Measurements from ENCODE around the gene CACNA1H. TPM values are rescaled to one million over a fixed set of nuclear protein-coding genes. Genes with fewer than 3 reads are reported as not detected.

Gene CACNA1H
- total and polyA plus RNA-seq, 2 of the 8 experiments (the other 6 are each of a cell fraction or from before 2014, with no cell fraction given) = 14.0 to 28.7 TPM

DNA sequence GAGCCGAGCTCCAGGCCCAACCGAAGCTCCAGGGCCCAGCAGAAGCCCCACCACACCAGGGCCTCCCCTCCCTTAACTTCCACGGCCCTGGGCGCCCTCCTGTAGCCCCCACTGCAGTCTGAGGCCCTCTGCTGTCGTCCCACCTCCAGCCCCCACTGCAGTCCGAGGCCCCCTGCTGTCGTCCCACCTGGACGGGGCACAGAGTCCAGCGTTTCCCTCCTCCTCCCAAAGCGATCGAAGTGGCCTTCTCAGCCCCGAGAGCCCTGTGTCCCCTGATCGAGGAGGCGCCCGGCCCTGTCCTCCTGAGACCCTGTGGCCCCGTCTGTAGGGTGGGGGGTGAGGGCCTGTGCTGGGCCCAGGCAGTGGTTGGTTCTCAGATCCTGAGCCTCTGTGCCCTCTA, 25.8 kb upstream of the CACNA1H start:
- H4K5ac ChIP-seq (ENCODE audit: insufficient read length, low read depth, low read length) = no peak overlapping the region
- no peaks in the 10 kb centered on the region for H3K36me3 ChIP-seq (ENCODE audit: control insufficient read depth in 2 of 4, insufficient read depth in 4 of 4, low read length in 3 of 4)
- no peak overlapping the region for H3K4me2 ChIP-seq (ENCODE audit: insufficient read depth in 1 of 2, low read depth in 2 of 2, low read length in 2 of 2)
- no peak for FAIRE-seq
- no peaks in the 10 kb centered on the region for H3K23me2 ChIP-seq (ENCODE audit: low read depth, low read length)
- H2BK12ac ChIP-seq (ENCODE audit: low read depth, low read length) = no peak overlapping the region
- H4K8ac ChIP-seq (ENCODE audit: extremely low read depth, insufficient read depth, low read length) = 0 out of 2 replicates have a peak overlapping the region, but pooled peaks have one; percentile 45
- H2BK120ac ChIP-seq (replicated peaks; ENCODE audit: low read depth, low read length) = no peak overlapping the region
- H4K20me1 ChIP-seq (replicated peaks in 1 of 2; ENCODE audit: control insufficient read depth in 1 of 2, insufficient read depth in 2 of 2, low read length in 2 of 2) = no peaks in the 10 kb centered on the region
- no peak overlapping the region for H3K9ac ChIP-seq (replicated peaks in 1 of 4; ENCODE audit: extremely low read depth in 1 of 4, low read depth in 3 of 4, low read length in 3 of 4)
- ChIA-PET POLR2A (ENCODE audit: partially characterized antibody) (interaction anchor here (0.9 kb wide), 1 partner anchor 25 kb away, joined by 3 read pairs; no protein-coding TSS in a partner anchor), CTCF (ENCODE audit: partially characterized antibody) (interaction anchor here (0.9 to 2.6 kb wide), 4 partner anchors 21 to 66 kb away, joined by 3 to 9 read pairs (median 3); no protein-coding TSS in a partner anchor)
- no peak overlapping the region for H2BK20ac ChIP-seq (ENCODE audit: low read length)
- no peak overlapping the region for H3K27ac ChIP-seq (ENCODE audit: low read depth, low read length)
- H2BK15ac ChIP-seq (ENCODE audit: low read length) = no peak overlapping the region; the same call in 1 of the 2 replicates
- no peaks in the 10 kb centered on the region for H3K9me3 ChIP-seq (ENCODE audit: insufficient read depth in 2 of 2, low read depth in 1 of 2, low read length in 1 of 2)
- H3K79me1 ChIP-seq (ENCODE audit: low read depth, low read length) = no peaks in the 10 kb centered on the region
- H3K56ac ChIP-seq (replicated peaks; ENCODE audit: insufficient read length, low read depth, low read length) = no peak overlapping the region
- no peak overlapping the region for H3K23ac ChIP-seq (ENCODE audit: insufficient read length)
- no peak overlapping the region for H2AFZ ChIP-seq (ENCODE audit: low read length)
- WGBS, 2 experiments (ENCODE audit: extremely low coverage in 1 of 2, insufficient coverage in 1 of 2, insufficient read length in 1 of 2, insufficient replicate concordance in 2 of 2, low coverage in 1 of 2, low lambda C conversion rate in 2 of 2, missing lambda C conversion rate in 1 of 2) = 83% methylated on average over 16 of the region's 16 CpGs; no CpG with 5 or more reads in 1 of the 2 experiments
- H3K27me3 ChIP-seq (replicated peaks in 1 of 4; ENCODE audit: control insufficient read depth in 3 of 4, extremely low read depth in 1 of 4, insufficient read depth in 3 of 4, low read length in 3 of 4) = no peaks in the 10 kb centered on the region
- DNase-seq (ENCODE audit: low read depth in 1 of 2, low spot score in 2 of 2) = no peak
- no peak overlapping the region for H3K18ac ChIP-seq (ENCODE audit: extremely low read depth, low read length)
- no peak overlapping the region for H3K14ac ChIP-seq (ENCODE audit: insufficient read length)
- H2AK5ac ChIP-seq (ENCODE audit: low read depth, low read length) = no peak overlapping the region
- H2BK5ac ChIP-seq (ENCODE audit: low read depth, low read length) = no peak overlapping the region
- H3K4me1 ChIP-seq (replicated peaks in 1 of 4; ENCODE audit: control insufficient read depth in 3 of 4, insufficient read depth in 4 of 4, low read length in 3 of 4) = peaks cover 0 to 6% (median 0%) of the 10 kb centered on the region in 4 experiments; a peak in 2 of 7 replicates
- no peak overlapping the region for H3K4ac ChIP-seq (replicated peaks; ENCODE audit: insufficient read length, low read depth, low read length)
- no peaks in the 10 kb centered on the region for H3K79me2 ChIP-seq (ENCODE audit: control insufficient read depth in 1 of 2, insufficient read depth in 2 of 2, low read length in 2 of 2)
- no peak overlapping the region for H4K91ac ChIP-seq (replicated peaks; ENCODE audit: insufficient read length, low read length)
- H3K4me3 ChIP-seq (ENCODE audit: extremely low read depth in 1 of 4, insufficient read depth in 2 of 4, low read depth in 3 of 4, low read length in 4 of 4) = no peak overlapping the region
- TF ChIP-seq SRF (IDR thresholded peaks at IDR 0.05; ENCODE audit: low read depth, low read length) = no peak
- TF ChIP-seq CEBPB (IDR thresholded peaks at IDR 0.05; ENCODE audit: low read depth, low read length) = no peak
- TF ChIP-seq GABPA (IDR thresholded peaks at IDR 0.05; ENCODE audit: borderline replicate concordance, insufficient read depth, low read length) = no peak
- no peak for TF ChIP-seq NANOG (IDR thresholded peaks at IDR 0.05; ENCODE audit: insufficient read depth, low read depth, low read length, poor library complexity, severe bottlenecking)
- TF ChIP-seq HDAC2 (IDR thresholded peaks at IDR 0.05; ENCODE audit: borderline replicate concordance in 1 of 2, low read depth in 2 of 2, low read length in 2 of 2) = no peak
- no peak for TF ChIP-seq CBX8 (IDR thresholded peaks at IDR 0.05; ENCODE audit: borderline replicate concordance, low read depth, low read length)
- TF ChIP-seq RBBP5 (IDR thresholded peaks at IDR 0.05; ENCODE audit: borderline replicate concordance, low read depth, low read length) = no peak
- no peak for TF ChIP-seq POLR2A (IDR thresholded peaks at IDR 0.05; ENCODE audit: control extremely low read depth in 1 of 2, low read depth in 2 of 2, low read length in 2 of 2)
- TF ChIP-seq KDM1A (IDR thresholded peaks at IDR 0.05; ENCODE audit: borderline replicate concordance, low read length) = no peak
- TF ChIP-seq SP2 (IDR thresholded peaks at IDR 0.05; ENCODE audit: low read length) = no peak
- TF ChIP-seq SIN3A (conservative IDR thresholded peaks at IDR 0.05 in 1 of 2, IDR thresholded peaks at IDR 0.05 in 1 of 2; ENCODE audit: low read depth in 1 of 2, low read length in 2 of 2) = no peak
- no peak for TF ChIP-seq SIX5 (IDR thresholded peaks at IDR 0.05; ENCODE audit: low read depth, low read length)
- TF ChIP-seq EZH2 (IDR thresholded peaks at IDR 0.05; ENCODE audit: low read depth, low read length, severe bottlenecking) = no peak
- no peak for TF ChIP-seq TAF1 (IDR thresholded peaks at IDR 0.05; ENCODE audit: low read depth, low read length)
